Lower leg skin (tissue), 3 donors: ENCODE measurements around the gene NRTN.

ENCODE experiments used
- POLR2A ChIP-seq, 2 donors: fragments of 450-650 bp; IDR thresholded peaks; one replicate each; pipeline ENCODE4 v1.6.1; 2016 to 2017; ENCODE audit warnings: antibody characterized with exemption in 2 of 2, mild to moderate bottlenecking in 1 of 2, moderate library complexity in 1 of 2
- TF ChIP-seq, protein P1 (sequence below), 3 donors: fragments of 450-650 bp; IDR thresholded peaks; one replicate each; pipeline ENCODE4 v1.5.1; 2016; ENCODE audit warnings: antibody characterized with exemption in 3 of 3, mild to moderate bottlenecking in 3 of 3, moderate library complexity in 2 of 3

DNA sequence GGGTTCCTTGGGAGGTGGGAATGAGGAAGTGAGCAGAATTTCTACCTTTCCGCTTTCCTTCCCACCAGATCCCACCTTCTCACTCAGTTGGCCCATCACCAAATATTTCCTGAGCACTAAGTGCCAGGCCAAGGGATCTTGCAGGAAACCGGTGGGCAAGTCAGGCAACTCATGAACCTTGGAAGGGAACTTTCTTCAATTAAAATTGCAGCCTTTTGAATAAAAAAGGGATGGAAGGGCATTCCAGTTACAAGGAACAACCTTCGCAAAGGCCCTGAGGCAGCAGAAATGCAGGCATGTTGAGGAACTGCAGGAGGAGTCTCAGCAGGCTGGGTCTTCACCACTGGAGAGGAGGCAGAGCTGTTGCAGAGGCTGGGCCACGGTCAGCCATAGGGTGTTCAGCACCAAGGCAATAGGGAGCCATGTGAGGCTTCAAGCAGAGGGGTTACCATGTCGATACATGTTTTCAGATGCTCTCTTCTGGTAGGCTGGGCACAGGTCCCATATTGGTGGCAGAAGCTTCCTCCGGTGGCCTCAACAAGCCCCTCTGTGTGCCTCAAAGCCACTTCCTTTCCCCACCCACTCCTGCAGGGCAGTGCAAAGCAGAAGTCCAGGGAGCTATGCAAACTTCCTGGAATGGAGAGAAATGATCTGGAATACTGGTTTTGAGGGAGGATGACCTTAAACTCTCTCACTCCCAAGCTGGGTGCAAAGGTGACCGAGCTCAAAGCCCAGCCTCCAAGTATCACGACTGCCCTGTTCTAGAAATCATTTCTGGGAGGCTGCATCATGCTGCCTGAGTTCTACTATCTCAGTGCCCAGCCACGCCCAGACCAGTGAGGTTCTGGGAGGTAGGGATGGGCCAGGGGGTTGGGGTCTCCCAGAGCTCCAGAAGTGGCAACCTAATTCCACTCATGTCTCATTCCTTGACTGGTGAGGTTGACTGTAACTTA lies 34.5 kb downstream of the NRTN start, which contains the start of gene FUT6:
- no peak for TF ChIP-seq POLR2A (IDR thresholded peaks at IDR 0.05)
- TF ChIP-seq, protein P1, sequence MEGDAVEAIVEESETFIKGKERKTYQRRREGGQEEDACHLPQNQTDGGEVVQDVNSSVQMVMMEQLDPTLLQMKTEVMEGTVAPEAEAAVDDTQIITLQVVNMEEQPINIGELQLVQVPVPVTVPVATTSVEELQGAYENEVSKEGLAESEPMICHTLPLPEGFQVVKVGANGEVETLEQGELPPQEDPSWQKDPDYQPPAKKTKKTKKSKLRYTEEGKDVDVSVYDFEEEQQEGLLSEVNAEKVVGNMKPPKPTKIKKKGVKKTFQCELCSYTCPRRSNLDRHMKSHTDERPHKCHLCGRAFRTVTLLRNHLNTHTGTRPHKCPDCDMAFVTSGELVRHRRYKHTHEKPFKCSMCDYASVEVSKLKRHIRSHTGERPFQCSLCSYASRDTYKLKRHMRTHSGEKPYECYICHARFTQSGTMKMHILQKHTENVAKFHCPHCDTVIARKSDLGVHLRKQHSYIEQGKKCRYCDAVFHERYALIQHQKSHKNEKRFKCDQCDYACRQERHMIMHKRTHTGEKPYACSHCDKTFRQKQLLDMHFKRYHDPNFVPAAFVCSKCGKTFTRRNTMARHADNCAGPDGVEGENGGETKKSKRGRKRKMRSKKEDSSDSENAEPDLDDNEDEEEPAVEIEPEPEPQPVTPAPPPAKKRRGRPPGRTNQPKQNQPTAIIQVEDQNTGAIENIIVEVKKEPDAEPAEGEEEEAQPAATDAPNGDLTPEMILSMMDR (IDR thresholded peaks at IDR 0.05): no peak
